HG03135 (cell line): Measurements from ENCODE around the gene CDR2.

Experiments used
- ATAC-seq: cut with Tn5 transposase; IDR thresholded peaks from one replicate; pipeline ENCODE4 v1.9.1; 2021; ENCODE audit warnings: mild to moderate bottlenecking, moderate library complexity; ENCODE audit not compliant: unreplicated experiment

Gene CDR2

DNA sequence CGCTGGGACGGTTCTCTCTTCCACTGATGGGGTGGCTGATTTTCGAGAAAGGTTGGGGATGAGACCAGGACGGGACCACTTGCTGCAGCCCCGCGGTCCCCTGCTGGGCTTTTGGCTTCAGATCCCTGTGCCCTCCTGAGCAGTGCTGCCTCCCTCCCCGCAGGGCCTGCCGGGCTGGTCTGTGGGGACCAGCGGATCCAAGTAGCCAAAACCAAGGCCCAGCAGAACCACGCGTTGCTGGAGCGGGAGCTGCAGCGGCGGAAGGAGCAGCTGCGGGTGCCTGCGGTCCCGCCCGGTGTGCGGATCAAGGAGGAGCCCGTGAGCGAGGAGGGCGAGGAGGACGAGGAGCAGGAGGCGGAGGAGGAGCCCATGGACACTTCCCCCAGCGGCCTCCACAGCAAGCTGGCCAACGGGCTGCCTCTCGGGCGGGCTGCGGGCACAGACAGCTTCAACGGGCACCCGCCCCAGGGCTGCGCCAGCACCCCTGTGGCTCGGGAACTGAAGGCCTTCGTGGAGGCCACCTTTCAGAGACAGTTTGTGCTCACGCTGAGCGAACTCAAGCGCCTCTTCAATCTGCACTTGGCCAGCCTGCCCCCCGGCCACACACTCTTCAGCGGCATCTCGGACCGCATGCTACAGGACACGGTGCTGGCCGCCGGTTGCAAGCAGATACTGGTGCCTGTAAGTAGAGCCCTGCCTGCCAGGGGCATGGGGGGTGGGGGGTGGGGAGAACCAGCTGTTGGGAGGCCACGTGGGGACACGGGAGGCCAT, 48.6 kb downstream of the CDR2 start:
- ATAC-seq, result no peak

DNA sequence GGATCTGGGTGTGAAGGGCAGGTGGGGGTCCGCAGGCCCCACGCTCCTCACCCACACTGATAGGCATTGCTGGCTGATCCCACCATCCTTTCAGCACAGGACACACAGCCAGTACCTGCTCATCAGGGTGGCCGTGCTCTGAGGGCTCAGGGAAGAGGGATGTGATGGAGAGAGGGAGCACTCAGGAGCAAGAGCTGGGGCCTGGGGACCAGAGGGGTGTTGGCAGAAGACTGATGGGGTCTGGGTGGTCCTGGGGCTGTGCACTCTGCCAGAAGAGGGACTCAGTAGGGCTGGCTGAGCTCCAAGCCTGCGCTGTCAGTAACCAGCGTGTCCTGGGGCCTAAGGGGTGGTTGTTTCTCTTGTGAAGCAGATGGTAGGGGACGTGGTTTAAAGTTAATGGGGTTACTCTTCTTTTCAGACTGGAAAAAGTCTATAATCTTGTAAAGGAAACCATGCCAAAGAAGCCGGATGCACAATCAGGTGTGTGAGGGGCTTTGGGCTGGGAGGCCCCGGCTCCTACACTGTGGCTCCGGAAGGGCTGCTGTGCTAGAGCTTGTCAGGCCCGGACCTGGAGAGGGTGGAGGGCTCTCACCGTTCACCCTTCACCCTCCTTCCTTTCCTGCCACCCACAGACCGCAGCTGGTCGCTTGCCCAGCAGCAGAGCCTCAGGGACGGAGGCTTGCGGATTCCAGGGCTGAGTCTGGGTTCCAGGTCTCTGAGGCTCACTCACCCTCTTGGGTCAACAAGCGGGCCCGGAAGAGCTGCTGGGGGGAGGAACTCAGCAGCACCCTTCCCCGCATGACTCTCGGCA, 49.4 kb downstream of the CDR2 start:
- no peak for ATAC-seq

DNA sequence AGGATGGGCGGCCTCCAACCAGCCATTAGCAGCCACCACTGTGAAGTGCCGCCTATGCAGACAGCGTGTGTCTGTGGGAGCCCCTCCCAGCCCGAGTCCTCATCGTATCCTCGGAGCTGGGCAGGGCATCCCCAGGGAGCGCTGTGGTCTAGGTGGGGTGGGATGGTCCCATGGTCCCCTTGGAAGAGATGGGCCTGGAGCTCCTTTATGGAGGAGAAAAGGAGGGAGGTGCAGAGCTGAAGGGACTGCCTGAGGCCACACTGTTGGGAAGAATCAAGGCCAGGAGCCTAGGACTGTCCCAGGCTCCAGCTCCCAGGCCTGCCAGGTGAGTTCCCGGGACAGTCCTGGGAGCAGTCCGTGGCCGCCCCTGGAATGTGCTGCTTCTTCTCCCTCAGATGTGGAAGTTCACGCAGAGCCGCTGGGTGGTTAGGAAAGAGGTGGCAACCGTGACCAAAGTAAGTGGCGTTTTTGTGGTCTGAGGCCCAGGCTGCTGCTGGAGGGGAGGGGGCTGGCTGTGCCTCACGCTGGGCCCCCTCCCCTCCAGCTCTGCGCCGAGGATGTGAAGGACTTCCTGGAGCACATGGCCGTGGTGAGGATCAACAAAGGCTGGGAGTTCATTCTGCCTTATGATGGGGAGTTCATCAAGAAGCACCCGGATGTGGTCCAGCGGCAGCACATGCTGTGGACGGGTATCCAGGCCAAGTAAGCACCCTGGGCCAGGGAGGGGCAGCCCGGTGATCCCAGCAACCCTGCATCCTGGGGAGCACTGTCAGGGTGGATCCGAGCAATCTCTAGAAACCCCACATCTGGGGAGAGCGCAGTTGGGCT, 50.2 kb downstream of the CDR2 start:
- no peak for ATAC-seq

DNA sequence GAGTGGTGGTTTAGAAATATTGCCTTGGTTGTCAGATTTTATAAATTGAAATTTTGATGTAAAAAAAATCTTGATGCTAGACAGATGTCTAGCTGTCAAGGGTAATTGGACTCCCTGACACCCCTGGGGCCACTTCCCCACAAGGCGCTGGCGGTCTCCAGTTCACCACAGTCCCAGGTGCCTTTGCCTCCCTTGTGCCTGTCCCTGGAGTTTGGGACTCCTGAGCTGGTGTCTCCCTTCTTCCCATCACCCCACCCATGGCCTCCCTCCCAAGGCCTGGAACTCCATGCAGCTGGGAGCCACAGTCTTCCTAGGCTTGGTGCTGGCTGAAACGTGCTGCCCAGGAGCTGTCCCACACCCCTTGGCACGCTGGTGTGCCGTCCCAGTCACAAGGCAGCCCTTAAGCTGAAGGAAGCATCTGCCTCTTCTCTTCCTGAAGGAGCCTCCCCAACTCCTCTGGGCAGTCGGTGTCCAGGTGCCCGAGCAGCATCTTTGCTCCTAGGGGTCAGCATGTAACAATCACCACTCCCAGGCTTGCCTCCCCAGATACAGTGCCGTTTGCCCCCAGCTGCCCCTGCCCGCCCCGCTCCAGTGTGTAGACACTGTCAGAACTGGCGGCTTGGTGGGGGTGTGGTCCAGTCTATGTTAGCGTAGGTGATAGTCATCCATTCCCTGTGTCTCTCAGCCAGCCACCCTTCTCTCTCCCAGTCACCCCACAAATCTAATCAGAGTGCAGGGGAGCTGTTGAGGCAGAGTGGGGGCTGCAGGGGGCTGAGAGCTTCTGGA, 51.1 kb downstream of the CDR2 start:
- ATAC-seq, result no peak

DNA sequence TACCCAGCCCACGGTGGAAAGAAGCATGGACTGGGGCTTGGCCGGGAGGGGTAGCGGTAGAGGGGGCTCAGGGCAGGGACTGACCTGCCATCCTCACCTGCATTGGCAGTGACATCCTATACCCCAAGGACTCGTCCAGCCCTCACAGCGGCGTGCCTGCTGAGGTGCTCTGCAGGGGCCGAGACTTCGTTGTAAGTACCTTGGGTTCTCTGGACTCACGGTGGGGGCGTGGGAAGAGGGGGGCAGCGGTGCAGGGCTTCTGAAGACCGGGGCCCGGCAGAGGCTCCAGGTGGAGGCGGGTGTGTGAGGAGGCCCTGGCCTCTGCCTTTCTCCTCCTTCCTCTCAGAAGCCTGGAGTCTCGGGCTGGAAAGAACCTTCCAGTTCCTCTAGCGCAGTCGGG, 51.7 kb downstream of the CDR2 start:
- ATAC-seq, result no peak

DNA sequence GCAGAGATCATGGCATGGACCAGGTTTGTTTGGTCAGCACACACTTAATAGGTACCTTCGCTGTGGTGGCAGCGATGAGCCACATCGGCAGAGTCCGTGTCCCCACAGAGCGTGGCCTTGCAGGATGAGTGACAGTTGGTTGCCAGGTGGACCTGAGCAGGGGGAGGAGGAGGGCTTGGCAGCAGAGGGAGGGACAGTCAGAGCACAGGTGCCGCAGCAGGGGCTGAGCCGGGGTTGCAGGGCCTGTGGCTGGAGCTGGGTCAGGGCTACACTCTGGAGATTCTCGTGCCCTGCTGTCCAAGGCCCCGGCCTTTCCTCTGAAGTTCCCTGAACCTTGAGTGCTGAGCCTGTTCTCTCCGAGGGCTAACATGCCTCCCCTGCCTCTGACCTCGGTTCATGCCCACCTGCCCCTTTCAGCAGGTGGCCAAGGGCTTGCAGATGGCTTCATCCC, 52.4 kb downstream of the CDR2 start:
- no peak for ATAC-seq

DNA sequence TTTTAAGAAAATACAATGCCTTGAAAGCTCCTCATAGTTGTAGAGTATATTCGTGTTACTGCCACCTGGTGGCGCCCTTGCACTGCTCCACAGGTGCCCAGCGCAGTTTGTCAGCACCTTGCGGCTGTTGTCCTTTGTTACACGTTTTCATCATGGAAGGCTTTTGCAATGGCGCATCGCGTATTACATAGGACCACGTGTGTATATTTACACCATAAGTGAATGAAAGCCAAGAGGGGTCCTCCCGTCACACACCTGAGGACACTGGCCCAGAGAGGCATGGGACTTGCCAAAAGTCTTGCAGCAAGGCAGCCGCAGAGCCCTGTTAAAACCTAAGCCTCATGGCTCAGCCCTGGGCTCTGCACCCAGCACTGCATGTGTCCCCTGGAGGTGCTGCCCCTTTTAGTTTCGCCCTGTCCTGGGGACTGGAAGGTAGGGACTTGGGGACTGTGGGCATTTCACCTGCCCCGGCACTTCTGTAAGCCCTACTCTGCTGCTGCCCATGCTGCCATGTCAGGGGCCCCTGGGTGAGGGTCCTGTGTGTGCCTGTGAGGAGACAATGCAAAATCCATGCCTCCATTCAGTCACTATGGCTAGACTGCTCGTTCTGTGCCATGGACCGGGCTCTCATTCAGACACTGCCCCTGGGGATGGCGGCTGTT, 52.9 kb downstream of the CDR2 start:
- no peak for ATAC-seq

DNA sequence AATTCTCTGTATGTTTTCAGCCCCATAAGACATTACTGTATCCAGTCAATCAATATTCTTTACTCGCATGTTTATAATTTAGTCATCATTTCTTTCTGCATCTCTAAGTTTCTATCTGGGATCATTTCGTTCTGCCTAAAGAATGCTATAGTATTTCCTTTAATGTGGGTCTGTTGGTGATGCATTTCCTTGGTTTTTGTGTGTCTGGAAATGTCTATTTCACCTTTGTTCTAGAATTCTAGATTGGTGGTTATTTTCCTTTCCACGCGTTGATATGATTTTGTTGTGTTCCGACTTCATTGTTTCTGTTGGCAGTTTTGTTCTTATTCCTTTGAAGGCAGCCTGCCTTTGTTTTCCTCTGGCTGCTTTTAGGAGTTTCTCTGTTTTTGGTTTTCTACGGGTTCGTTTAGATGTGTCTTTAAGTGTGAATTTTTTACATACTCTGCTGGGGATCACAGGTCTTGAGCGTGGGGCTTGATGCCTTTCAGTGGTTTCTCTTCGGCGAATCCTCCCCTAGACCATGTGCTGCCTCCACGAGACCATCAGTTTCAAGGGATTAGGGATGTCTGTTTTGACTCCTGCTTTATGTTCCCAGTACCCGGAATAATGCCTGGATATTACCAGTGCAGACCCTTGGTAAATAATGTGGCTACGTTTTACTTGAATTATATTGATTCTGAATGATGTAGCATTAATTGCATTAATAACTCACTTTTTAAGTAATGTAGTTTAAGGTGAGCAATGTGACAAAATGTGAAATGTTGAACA, 53.7 kb downstream of the CDR2 start:
- ATAC-seq, result no peak

DNA sequence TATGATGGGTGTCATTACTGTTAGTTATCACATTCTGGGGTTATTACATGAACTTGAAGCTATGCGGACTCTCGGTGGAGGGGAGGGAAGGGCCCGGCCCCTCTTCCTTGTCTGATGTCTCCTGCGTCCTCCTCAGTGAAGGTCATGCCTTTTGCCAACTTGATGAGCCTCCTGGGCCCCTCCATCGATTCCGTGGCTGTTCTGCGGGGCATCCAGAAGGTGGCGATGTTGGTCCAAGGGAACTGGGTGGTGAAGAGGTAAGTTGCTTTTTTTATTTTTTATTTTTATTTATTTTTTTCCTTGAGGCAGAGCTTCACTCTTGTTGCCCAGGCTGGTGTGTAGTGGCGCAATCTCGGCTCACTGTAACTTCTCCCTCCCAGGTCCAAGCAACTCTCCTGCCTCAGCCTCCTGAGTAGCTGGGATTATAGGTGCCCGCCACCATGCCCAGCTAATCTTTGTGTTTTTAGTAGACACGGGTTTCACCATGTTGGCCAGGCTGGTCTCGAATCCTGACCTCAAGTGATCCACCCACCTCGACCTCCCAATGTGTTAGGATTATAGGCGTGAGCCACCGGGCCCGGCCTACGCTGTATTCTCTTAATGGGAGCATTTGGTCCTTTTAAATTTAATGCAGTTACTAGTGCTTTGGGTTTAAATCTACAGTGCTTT, 55.6 kb downstream of the CDR2 start:
- ATAC-seq, result no peak

DNA sequence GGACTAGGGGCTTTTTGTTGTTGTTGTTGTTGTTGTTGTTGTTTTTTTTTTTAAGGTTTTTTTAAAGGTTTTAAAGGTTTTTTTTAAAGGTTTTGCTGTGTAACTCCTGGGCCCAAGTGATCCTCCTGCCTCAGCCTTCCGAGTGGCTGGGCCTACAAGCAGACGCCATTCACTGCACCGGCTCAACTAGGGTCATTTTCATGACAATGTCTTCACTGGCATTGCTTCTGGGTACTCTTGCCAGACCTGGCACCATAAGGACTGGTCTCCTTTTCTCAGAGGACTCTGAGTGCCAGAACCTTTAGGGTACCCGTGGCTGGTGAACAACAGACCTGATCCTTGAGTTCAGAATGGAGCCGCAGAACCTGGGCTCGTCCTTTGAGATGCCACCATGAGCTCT, 56.8 kb downstream of the CDR2 start:
- no peak for ATAC-seq

DNA sequence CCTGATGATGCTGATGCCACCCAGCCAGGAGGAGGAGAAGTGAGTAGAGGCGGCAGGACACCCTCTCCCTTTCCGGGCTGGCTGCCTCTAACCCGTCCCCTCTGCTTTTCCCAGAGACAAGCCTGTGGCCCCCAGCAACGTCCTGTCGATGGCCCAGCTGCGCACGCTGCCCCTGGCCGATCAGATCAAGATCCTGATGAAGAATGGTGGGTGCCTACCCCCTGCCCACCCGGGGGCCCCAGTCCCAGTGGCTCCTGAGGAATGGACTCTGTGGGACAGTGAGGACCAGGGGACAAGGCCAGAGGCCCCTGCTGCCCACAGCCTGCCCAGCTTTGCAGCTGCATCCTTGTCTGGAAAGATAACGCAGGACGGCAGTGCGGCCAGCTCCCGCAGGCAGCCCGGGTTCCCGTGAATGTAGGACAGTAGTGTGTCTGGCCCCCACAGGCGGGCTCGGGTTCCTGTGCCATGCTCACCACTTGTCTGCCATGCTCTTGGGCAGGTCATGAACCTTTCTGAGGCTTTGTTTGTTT, 57.4 kb downstream of the CDR2 start:
- no peak for ATAC-seq

DNA sequence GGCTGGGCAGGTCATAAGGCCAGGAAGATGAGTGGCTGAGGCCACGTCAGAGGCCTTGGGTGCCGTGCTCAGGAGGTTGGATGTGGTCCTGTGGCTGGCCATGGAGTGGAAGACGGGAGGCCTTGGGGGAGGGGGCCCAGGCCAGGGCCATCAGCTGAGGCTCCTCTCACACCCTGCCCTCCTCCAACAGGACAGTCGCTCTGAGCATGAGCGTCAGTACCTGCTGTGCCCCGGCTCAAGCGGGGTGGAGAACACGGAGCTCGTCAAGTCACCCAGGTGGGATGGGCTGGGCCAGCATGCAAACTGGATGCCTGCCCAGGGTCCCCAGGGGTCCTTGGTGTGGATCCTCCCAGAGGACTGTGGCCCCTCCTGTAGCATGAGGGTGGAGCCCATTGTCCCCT, 58.0 kb downstream of the CDR2 start:
- ATAC-seq, result no peak

DNA sequence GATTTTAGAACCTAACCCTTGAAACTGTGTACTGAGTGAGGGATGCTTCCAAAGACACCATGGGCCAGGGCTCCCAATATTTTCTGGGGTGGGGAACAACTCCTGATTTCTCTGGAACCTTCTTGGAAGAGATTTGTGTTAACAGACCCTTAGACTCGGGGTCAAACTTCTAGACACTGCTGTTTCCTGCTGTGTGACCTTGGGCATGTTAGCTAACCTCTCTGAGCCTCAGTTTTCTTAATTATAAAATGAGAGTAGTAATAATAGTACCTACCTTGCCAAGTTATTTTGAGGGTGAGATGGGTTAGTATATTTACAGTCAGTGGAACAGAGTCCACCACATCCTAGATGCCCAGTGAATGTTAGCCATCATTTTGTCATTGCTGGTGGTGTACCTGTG, 58.4 kb downstream of the CDR2 start:
- no peak for ATAC-seq

DNA sequence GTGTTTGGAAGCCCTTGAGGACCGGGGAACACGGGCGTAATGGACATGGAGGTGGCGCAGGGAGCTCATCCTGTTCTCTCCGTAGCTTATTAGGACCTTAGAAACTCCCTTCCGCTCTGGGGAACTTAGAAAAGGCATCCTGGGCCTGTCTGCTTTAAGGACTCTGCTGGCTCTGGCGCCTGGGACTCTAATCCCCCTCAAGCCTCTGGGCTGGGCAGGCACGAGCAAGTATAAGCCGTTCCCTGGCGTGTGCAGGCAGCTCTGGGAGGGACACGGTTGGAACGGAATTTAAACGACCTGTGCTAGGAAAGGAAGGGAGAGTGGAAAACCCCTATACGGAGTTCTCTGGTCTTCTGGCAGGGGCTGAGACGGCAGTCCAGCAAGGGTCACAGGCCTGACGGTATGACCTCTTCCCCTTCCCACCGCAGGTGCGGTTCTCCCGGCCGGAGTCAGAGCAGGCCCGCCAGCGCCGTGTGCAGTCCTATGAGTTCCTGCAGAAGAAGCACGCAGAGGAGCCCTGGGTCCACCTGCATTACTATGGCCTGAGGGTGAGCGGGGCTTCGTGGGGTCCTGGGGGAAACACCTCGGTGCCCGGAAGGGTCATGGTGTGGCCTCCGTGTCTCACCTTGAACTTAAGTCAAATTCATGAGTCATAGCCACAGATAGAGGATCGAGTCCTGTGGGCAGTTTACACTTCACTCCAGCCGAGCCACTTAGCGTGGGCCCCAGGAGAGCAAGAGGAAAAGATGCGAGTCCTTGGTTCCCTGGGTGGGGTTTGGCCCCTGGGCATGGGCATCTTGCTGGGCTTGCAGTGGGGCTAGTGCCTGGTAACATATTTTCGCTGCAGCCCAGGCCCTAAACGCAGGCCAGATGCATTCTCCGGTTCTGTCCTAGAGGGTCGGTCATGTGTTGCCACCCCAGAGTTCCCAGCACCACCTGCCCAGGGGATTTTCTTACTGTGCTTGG, 59.5 kb downstream of the CDR2 start:
- ATAC-seq, result no peak

DNA sequence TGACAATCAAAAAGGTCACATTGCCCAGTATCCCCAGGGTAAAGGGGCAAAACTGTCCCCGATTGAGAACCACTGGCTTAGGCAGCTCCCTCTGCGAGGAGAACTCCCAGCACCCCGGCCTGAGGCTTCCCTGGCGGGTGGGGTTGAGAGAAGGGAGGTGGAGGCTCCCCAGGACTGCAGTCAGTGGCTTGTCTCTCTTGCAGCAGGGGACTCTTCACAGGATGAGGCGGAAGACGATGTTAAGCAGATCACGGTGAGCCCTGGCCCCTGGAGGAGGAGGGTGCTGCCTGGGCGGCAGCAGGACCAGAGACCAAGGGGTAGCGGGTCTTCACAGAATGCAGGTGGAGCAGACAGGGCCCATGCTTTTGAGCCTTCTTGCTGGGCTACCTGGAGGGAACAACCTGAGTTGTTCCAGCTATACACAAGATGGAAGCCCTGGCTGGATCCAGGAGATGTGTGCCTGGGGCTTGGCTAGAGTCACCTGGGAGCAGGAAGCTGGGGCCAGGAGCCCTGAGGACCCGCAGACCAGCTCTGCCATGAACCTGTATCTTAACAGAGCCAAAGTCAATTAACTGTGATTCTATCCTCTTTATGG, 60.4 kb downstream of the CDR2 start:
- ATAC-seq, result no peak

DNA sequence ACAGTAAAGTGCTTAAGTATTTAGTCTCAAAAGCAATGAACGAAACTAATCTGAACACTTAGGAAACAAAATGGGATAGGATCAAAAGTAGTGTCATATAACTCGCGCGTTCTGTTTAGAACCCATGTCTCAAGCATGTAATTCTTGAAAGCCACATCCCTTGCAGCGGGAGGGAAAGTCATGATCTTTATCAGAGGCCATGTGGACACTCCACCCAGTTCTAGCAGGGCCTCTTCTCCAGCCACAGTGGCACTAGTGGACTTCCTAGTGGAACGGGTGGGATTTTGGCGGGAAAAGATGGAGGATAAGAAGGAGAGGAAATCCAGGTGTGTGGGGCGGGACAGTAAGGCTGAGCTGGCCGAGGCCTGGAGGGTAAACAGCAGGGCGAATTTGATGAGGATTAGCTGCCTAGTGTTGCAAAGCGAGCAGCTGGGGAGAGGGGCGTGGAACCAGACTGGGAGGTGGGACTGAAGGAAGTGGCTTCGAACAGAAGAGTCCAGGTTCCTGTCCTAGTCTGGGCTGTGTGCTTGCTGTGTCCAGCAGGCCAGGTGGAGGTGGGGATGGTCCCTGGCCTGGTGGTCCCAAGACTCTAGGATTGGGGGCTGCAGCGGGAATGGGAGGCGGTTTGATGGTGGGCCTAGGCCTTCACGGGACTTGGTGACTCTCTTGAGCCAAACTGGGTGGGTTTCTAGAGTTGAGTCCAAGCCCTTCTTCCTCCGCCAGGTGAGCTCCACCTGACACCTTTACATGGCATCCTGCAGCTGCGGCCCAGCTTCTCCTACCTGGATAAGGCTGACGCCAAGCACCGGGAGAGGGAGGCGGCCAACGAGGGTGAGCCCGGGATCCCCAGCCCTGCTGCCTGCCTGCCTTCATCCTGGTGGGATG, 61.3 kb downstream of the CDR2 start:
- no peak for ATAC-seq
